ENCODE measurements around the gene CRBN.

The CRBN gene

GRCh38 chr3:3105246-3105645 is 74.2 kb downstream of the CRBN start:
- peaks cover 46% of the 10 kb centered on the region for H3K4me1 ChIP-seq (ENCODE audit: low read length)
- H3K9me3 ChIP-seq (ENCODE audit: insufficient read depth, low read length), result no peaks in the 10 kb centered on the region
- H3K79me2 ChIP-seq (ENCODE audit: low read length), result no peaks in the 10 kb centered on the region
- no peak overlapping the region for H3K9ac ChIP-seq (ENCODE audit: low read length)
- no peak overlapping the region for H3K27ac ChIP-seq (ENCODE audit: low read length)
- H3K4me2 ChIP-seq (ENCODE audit: low read length), result no peak overlapping the region
- H4K20me1 ChIP-seq (ENCODE audit: insufficient read depth, low read length), result no peaks in the 10 kb centered on the region
- H3K27me3 ChIP-seq (ENCODE audit: low read depth, low read length), result no peaks in the 10 kb centered on the region
- H3K4me3 ChIP-seq (ENCODE audit: low read length), result no peak overlapping the region
- no peaks in the 10 kb centered on the region for H3K36me3 ChIP-seq (replicated peaks; ENCODE audit: low read depth, low read length)
- H2AFZ ChIP-seq (ENCODE audit: low read depth, low read length), result no peak overlapping the region
- no peak for TF ChIP-seq CTCF (IDR thresholded peaks at IDR 0.05; ENCODE audit: low read depth, low read length)
- no peak for TF ChIP-seq EZH2phosphoT487 (IDR thresholded peaks at IDR 0.05; ENCODE audit: low read depth)

- H3K27ac ChIP-seq (ENCODE audit: low read length), result no peak overlapping the region
- peaks cover 29% of the 10 kb centered on the region for H3K4me1 ChIP-seq (ENCODE audit: low read length)
- peak overlapping the region; percentile 74 for H3K4me2 ChIP-seq (ENCODE audit: low read length)
- H3K9ac ChIP-seq (ENCODE audit: low read length), result 0 out of 2 replicates have a peak overlapping the region, but pooled peaks have one; percentile 3
- H2AFZ ChIP-seq (ENCODE audit: low read depth, low read length), result peak overlapping the region; percentile 42; the same call in 1 of the 2 replicates
- no peaks in the 10 kb centered on the region for H3K27me3 ChIP-seq (ENCODE audit: low read depth, low read length)
- H3K36me3 ChIP-seq (replicated peaks; ENCODE audit: low read depth, low read length), result no peaks in the 10 kb centered on the region
- no peaks in the 10 kb centered on the region for H3K9me3 ChIP-seq (ENCODE audit: insufficient read depth, low read length)
- no peaks in the 10 kb centered on the region for H3K79me2 ChIP-seq (ENCODE audit: low read length)
- TF ChIP-seq CTCF (IDR thresholded peaks at IDR 0.05; ENCODE audit: low read depth, low read length) (no peak), EZH2phosphoT487 (IDR thresholded peaks at IDR 0.05; ENCODE audit: low read depth) (no peak)
- peak overlapping the region; percentile 49 for H3K4me3 ChIP-seq (ENCODE audit: low read length)
- no peaks in the 10 kb centered on the region for H4K20me1 ChIP-seq (ENCODE audit: insufficient read depth, low read length)
Observed at GRCh38 chr3:3102751-3103150, 76.7 kb downstream of the CRBN start.

GRCh38 chr3:3101660-3102458 is 77.6 kb downstream of the CRBN start:
- H2AFZ ChIP-seq (ENCODE audit: low read depth, low read length), result peak overlapping the region; percentile 26; the same call in 1 of the 2 replicates
- peak overlapping the region; percentile 74 for H3K4me2 ChIP-seq (ENCODE audit: low read length)

More at GRCh38 chr3:3101660-3102458, 77.6 kb downstream of the CRBN start:
- TF ChIP-seq EZH2phosphoT487 (IDR thresholded peaks at IDR 0.05; ENCODE audit: low read depth) (no peak), CTCF (IDR thresholded peaks at IDR 0.05; ENCODE audit: low read depth, low read length) (no peak)
- H3K27me3 ChIP-seq (ENCODE audit: low read depth, low read length), result no peaks in the 10 kb centered on the region
- H3K36me3 ChIP-seq (replicated peaks; ENCODE audit: low read depth, low read length), result no peaks in the 10 kb centered on the region
- H3K79me2 ChIP-seq (ENCODE audit: low read length), result no peaks in the 10 kb centered on the region
- H3K27ac ChIP-seq (ENCODE audit: low read length), result peak overlapping the region; percentile 18; the same call in 1 of the 2 replicates
- no peaks in the 10 kb centered on the region for H3K9me3 ChIP-seq (ENCODE audit: insufficient read depth, low read length)
- 0 out of 2 replicates have a peak overlapping the region, but pooled peaks have one; percentile 9 for H3K9ac ChIP-seq (ENCODE audit: low read length)
- H3K4me1 ChIP-seq (ENCODE audit: low read length), result peaks cover 31% of the 10 kb centered on the region
- H4K20me1 ChIP-seq (ENCODE audit: insufficient read depth, low read length), result no peaks in the 10 kb centered on the region
- H3K4me3 ChIP-seq (ENCODE audit: low read length), result peak overlapping the region; percentile 49

Data from OCI-LY3 (cell line).